Heart left ventricle (tissue), 13 donors: ENCODE measurements around the gene SPIC.

Experiments used
- CTCF ChIP-seq, 12 donors: fragments of 200-600 bp; sonication (generic) in 4 of 12; IDR thresholded peaks; one replicate each; pipeline versions ENCODE4 v1.5.0 to v1.8.0; 2018 to 2022; ENCODE audit warnings: antibody characterized with exemption in 12 of 12, mild to moderate bottlenecking in 5 of 12
- POLR2A ChIP-seq, 2 donors: fragments of 450-650 bp; IDR thresholded peaks; one replicate each; pipeline ENCODE4 v1.6.1; 2017; ENCODE audit warnings: antibody characterized with exemption in 2 of 2, mild to moderate bottlenecking in 2 of 2, moderate library complexity in 2 of 2
- donor health status: ischemic (EF 13 %, LVEDD 7.1; RV severe dilation, severe dysfunction).
- donor health status: DM: no; HTN: yes; CAD: no.
- donor health status: DM: no; HTN: no; CAD: no.
- donor health status: ischemic (EF 25% LVEDD 6.9; RV normal size, moderate dysfunction).
- donor health status: ischemic (EF 25% LVEDD 5.7; RV mildly dilated, moderate dysfunction).
- donor health status: ischemic (EF 35%, LVEDD 5.7; RV mildly dilated, moderate dysfunction).
- donor health status: nonischemic (EF 11% LVEDD 7.7; RV severe dilation, severe dysfunction).
- donor health status: DM: yes; HTN: yes; CAD: no.
- donor health status: PGD.
- donor health status: ischemic (EF 29% LVEDD 5.4; RV normal size, mild dysfunction).
- donor health status: nonischemic (EF 23%, LVEDD 6.1; RV moderate dilation, normal function).

GRCh38 chr12:101493556-101493955 lies 18.4 kb downstream of the SPIC start:
- no peak for TF ChIP-seq CTCF (IDR thresholded peaks at IDR 0.05)
- no peak for TF ChIP-seq POLR2A (IDR thresholded peaks at IDR 0.05)
